Measurements from ENCODE around the gene PGC.

DNA sequence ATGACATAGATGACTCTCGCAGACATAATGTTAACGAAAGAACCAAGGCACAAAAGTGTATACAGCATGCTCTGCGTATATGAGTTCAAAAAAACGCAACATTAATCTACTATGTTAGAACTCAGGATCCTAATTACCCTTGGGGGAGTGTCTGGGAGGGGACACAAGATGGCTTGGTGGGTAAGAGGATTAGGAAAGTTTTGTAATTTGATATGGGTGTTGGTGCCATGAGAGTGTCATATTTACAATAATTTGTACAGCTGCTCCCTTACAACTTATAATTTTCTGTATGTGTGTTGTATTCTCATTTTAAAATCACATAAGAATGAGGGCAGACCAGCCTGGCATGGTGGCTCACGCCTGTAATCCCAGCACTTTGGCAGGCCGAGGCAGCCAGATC is 50.4 kb downstream of the PGC start:
- TF ChIP-seq, protein P1, sequence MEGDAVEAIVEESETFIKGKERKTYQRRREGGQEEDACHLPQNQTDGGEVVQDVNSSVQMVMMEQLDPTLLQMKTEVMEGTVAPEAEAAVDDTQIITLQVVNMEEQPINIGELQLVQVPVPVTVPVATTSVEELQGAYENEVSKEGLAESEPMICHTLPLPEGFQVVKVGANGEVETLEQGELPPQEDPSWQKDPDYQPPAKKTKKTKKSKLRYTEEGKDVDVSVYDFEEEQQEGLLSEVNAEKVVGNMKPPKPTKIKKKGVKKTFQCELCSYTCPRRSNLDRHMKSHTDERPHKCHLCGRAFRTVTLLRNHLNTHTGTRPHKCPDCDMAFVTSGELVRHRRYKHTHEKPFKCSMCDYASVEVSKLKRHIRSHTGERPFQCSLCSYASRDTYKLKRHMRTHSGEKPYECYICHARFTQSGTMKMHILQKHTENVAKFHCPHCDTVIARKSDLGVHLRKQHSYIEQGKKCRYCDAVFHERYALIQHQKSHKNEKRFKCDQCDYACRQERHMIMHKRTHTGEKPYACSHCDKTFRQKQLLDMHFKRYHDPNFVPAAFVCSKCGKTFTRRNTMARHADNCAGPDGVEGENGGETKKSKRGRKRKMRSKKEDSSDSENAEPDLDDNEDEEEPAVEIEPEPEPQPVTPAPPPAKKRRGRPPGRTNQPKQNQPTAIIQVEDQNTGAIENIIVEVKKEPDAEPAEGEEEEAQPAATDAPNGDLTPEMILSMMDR (IDR thresholded peaks at IDR 0.05; ENCODE audit: low read depth, low read length): no peak
- TF ChIP-seq MYC (IDR thresholded peaks at IDR 0.05; ENCODE audit: low read depth, low read length) (no peak), POLR2A (IDR thresholded peaks at IDR 0.05; ENCODE audit: extremely low read depth, insufficient read length) (no peak)
